GM18508 (cell line): ENCODE measurements around the gene HTRA3.

ENCODE experiments used
- ATAC-seq: cut with Tn5 transposase; IDR thresholded peaks from one replicate; pipeline ENCODE4 v1.9.1; 2021; ENCODE audit warnings: moderate number of reproducible peaks; ENCODE audit not compliant: insufficient read depth, unreplicated experiment

HTRA3 gene

GRCh38 chr4:8265171-8265929 is 4.2 kb upstream of the HTRA3 start:
- ATAC-seq = no peak

GRCh38 chr4:8266088-8266487 is 3.5 kb upstream of the HTRA3 start:
- ATAC-seq = no peak

- ATAC-seq = no peak
Observed at GRCh38 chr4:8266508-8266907, 3.0 kb upstream of the HTRA3 start.

- no peak for ATAC-seq
Observed at GRCh38 chr4:8267077-8267476, 2.5 kb upstream of the HTRA3 start.

- no peak for ATAC-seq
Observed at GRCh38 chr4:8268211-8268610, 1.3 kb upstream of the HTRA3 start.

- ATAC-seq = no peak
Observed at GRCh38 chr4:8268901-8269534, 536 bp upstream of the HTRA3 start.

- no peak for ATAC-seq
Observed at GRCh38 chr4:8270418-8270771, 841 bp downstream of the HTRA3 start.

GRCh38 chr4:8270912-8271815 is 1.6 kb downstream of the HTRA3 start:
- ATAC-seq = no peak

GRCh38 chr4:8271821-8272220 is 2.3 kb downstream of the HTRA3 start:
- ATAC-seq = no peak

GRCh38 chr4:8272472-8273428 is 3.2 kb downstream of the HTRA3 start:
- no peak for ATAC-seq

- ATAC-seq = no peak
Observed at GRCh38 chr4:8273450-8273849, 3.9 kb downstream of the HTRA3 start.

- no peak for ATAC-seq
Observed at GRCh38 chr4:8274066-8274652, 4.6 kb downstream of the HTRA3 start.

- no peak for ATAC-seq
Observed at GRCh38 chr4:8274765-8275547, 5.4 kb downstream of the HTRA3 start.

- no peak for ATAC-seq
Observed at GRCh38 chr4:8275548-8275910, 6.0 kb downstream of the HTRA3 start.

GRCh38 chr4:8276358-8277240 is 7.0 kb downstream of the HTRA3 start:
- ATAC-seq = no peak

GRCh38 chr4:8277356-8278008 is 7.9 kb downstream of the HTRA3 start:
- ATAC-seq = no peak

GRCh38 chr4:8278009-8278395 is 8.4 kb downstream of the HTRA3 start:
- ATAC-seq = no peak
